GM18907 (cell line): ENCODE measurements around the gene GBP6.
A peak's percentile ranks its signal among the peaks of the same experiment; 100 is the strongest.
"Not testable (repeated sequence)": the region's sequence is repeated elsewhere in the genome, so short reads cannot be mapped to it uniquely, and the experiment has no call there.

ENCODE experiments used
- ATAC-seq: cut with Tn5 transposase; IDR thresholded peaks from one replicate; pipeline ENCODE4 v1.9.1; 2021; ENCODE audit warnings: mild to moderate bottlenecking, moderate library complexity; ENCODE audit not compliant: unreplicated experiment

The GBP6 gene, protein sequence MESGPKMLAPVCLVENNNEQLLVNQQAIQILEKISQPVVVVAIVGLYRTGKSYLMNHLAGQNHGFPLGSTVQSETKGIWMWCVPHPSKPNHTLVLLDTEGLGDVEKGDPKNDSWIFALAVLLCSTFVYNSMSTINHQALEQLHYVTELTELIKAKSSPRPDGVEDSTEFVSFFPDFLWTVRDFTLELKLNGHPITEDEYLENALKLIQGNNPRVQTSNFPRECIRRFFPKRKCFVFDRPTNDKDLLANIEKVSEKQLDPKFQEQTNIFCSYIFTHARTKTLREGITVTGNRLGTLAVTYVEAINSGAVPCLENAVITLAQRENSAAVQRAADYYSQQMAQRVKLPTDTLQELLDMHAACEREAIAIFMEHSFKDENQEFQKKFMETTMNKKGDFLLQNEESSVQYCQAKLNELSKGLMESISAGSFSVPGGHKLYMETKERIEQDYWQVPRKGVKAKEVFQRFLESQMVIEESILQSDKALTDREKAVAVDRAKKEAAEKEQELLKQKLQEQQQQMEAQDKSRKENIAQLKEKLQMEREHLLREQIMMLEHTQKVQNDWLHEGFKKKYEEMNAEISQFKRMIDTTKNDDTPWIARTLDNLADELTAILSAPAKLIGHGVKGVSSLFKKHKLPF

DNA sequence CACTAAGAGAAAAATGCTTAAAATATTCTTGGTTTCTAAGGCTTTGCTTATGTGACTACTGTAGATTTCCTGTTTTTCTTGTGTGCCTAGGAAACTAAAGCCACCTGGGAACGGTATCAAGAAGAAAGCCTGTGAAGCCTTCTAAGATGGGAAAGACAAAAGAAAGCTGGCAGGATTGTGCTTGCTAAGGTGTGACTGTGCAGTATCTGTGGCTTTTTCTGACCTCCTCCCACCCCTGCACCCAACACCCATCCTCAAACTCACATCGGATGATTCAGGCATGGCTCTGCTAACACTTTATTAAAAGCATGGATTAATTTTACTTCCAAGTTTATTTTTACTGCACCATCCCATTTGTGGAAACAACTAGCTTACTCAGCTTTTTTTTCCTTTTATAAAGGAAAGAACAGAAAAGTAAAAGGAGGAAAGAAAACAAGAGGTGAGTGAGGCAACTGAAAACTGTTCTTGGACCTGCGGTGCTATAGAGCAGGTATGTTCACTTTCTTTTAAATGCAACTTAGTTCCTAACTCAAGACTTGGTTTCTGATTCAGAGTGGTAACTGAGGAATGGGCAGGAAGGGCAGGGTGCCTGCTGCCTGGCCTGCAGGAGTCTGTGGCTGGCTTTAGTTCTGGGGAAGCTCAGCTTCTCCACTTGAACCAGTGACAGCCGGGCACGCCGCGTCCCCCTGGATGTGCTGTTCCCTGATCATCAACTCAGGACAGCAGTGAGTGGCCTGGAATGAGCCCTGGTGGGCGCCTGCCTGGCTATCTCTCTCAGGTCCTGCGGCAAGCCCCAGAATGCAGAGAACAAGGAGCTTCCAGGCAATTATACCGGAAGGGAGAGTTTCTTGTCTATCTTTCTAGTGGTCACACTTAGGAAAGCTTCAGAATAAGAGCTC, at the start of gene GBP6:
GBP6 (plus strand) TSS at position 422 of the 899 bp plus-strand sequence. CDS start 4,493 bp downstream, outside the sequence.
- no peak for ATAC-seq

DNA sequence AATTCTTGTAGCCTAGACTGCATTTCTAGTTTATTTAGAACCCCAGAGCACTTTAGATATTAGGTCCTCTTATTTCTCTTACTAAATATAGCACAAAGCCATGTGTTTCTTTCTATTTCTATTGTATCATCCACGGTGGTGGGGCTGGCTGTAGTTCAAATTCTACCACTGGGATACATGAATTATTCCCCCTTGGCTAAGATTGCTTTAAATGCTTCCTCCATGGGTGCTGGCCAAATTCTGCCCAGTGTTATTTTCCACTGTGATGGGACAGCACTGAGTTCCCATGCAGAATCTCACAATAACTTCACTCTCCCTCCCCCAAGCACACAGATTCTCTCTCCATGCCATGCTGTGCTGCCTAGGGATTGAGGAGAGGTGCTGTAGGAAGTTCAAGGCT, 41.5 kb upstream of the GBP6 start:
- ATAC-seq: no peak

DNA sequence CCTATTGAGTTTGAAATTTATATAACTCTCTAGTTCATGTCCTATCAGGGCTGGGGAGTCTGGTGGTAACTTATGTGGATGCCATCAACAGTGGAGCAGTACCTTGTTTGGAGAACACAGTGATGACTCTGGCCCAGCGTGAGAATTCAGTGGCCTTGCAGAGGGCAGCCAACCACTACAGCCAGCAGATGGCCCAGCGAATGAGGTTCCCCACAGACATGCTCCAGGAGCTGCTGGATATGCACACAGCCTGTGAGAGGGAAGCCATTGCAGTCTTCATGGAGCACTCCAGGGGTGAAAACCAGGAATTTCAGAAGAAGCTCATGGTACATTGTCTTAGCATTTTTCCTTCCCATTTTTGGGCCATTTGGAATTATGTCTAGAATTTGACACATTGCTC, 32.0 kb upstream of the GBP6 start:
- ATAC-seq: no peak

DNA sequence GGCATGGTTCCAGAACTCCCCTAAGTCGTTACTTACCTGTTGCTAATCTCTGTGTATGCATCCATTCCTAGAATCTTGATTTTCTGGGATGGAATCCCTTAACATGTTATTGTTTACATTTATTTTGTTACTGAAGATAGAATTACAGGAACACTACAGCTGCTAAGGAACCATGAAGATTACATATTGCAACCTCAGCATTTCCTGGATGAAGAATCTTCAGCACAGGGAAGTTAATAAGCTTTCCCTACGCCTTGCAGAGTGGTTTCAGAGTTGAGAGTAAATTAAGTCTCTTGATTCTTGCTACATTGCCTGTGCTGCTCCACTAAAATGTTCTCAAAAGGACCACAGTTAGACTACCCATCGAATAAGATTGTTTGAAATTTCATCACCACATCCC, 31.4 kb upstream of the GBP6 start:
- ATAC-seq: no peak

DNA sequence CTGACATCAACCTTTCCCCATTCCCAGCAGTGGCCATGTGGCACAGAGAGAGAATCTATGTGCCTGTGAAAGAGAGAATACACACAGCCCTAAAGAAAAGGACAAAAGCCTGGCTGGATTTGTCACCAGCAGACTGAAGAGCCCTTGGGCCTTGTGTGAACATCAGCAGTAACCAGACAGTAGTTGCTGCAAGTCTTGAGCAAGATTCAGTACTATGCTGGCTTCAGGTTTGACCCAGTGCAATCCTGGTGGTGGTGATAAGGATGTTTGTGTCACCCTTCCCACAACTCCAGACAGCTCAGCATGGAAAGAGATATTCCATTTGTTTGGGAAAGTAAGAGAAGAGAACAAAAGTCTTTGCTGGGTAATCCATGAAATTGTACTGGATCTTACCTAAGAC, 28.4 kb upstream of the GBP6 start:
- ATAC-seq: no peak

DNA sequence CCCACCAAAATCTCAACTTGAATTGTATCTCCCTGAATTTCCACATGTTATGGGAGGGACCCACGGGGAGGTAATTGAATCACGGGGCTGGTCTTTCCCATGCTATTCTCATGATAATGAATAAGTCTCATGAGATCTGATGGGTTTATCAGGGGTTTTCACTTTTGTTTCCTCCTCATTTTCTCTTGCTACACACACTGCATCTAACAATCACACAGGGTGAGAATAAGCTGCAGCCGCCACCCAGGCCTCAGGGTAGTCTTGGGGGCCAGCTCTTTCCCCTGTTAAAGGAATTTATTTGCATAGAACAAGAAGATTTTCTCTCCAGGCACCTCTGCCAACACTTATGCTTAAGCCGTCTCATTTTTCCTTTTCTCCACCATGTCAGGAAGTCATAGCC, 26.0 kb upstream of the GBP6 start:
- no peak for ATAC-seq

DNA sequence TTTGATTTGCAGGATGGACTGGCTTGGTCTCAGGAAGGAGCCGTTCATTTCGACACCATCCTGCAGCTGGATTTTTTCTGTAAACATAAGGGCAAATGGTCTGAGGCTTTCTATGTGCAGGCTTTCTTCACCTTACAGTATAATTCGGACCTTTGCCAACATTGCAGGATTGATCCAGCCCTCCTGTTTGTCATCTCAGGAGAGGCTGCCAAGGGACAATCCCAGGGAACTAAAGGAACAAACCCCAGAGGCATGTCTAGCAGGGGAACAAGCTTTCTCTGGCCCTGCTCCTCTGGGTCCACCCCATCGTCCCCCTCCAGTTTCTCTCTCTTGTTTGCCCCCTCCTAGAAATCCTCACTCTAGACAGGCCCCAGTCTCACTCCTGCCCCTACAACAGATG, 24.8 kb upstream of the GBP6 start:
- no peak for ATAC-seq

DNA sequence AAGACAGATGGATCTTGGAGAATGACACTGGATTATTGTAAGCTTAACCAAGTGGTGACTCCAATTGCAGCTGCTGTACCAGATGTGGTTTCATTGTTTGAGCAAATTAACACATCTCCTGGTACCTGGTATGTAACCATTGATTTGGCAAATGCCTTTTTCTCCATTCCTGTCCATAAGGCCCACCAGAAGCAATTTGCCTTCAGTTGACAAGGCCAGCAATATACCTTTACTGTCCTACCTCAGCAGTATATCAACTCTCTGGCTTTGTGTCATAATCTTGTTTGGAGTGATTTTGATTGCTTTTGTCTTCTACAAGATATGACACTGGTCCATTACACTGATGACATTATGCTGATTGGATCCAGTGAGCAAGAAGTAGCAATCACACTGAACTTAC, 18.4 kb upstream of the GBP6 start:
- ATAC-seq: not testable (repeated sequence)

DNA sequence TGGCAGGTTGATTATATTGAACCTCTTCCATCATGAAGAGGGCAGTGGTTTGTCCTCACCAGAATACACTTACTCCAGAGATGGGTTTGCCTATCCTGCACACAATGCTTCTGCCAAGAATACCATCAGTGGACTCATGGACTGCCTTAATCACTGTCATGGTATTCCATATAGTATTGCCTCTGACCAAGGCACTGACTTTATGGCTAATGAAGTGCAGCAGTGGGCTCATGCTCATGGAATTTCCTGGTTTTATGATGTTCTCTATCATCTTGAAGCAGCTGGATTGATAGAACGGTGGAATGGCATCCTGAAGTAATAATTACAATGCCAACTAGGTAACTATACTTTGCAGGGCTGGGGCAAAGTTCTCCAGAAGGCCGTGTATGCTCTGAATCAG, 16.6 kb upstream of the GBP6 start:
- no peak for ATAC-seq

DNA sequence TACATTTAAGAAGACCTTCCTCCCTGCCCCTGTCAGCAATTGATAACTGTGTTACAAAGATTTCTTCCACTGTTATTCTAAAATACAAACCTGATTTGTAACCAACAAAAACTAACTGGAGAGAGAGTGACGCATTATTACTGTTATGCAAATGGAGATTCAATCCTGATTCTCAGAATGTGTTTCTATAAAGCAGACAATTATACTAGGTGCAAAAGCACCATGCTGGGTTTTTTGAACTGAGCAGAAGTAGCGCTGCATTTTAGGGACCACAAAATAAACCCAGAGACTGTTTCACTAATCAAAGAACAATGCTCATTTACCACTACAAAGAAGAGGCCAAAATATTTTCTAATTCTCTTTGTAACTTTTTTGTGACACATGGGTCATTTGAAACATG, 13.6 kb upstream of the GBP6 start:
- peak; percentile 52 for ATAC-seq

DNA sequence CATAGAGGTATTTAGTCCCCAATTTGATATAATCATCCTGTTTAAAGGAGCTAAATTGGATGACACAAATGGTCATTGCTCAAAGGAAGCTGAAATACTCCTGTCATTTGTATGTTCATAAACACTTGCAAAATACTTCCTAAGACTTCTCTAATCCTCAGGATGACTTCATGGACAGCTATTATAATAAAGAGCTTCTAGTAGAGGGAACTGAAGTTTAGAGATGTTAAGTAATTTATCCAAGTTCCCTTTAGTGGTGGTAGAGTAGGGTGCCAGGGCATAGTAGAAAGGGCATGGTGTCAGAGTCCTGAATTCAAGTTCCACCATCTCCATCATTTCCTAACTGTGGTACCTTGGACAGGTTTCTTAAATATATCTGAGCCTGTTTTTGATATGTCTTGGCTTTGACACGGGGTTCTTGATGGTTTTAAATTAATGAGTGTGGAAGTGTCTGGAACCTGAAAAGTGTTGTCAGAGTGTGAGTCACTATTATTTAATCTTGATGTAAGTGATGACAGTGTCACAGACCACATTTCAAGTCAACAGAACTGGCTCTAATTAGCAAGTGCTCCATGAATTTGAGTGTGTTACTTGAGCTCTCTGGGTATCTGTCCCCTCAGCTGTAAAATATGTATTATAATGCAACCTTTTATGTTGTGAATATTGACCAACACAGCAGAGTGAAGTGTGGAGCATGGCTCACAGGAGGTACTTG, 12.1 kb upstream of the GBP6 start:
- ATAC-seq: no peak

DNA sequence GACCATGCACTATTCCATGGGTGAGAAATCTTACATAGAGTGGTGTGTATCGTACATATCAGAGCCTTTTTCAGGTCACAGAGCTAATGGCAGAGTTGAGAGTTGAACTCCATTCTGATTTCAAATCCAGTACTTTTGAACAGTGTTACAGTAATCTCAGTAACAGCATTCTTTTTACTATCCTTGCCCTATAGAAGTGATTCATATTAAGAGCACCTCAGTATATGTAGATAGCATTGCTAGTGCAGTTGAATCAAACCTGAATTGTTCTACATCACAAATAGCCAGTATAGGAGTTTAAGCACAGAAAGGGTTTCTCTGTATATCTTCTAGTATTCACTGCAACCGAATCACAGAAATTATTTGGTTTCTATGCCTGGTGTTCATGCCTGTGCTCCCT, 11.4 kb upstream of the GBP6 start:
- no peak for ATAC-seq

DNA sequence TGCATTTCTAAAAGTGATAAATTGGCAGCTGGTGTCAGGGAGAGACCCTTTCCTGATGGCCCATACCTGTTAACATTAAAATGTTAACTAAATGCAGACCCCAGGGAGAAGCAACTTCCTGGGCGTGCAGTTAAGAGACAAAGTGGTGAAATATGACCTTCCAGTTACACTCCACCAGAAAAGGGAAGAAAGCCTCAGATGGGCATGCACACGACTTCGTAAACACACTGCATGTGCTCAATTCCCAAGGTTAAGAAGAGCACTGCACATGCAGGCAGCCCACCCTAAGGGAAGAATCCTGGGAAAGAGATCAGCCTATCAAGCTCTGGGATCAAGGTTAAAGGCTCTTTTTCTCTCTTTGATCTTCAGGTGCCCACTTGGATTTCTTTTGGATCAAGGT, 9.7 kb upstream of the GBP6 start:
- ATAC-seq: no peak

DNA sequence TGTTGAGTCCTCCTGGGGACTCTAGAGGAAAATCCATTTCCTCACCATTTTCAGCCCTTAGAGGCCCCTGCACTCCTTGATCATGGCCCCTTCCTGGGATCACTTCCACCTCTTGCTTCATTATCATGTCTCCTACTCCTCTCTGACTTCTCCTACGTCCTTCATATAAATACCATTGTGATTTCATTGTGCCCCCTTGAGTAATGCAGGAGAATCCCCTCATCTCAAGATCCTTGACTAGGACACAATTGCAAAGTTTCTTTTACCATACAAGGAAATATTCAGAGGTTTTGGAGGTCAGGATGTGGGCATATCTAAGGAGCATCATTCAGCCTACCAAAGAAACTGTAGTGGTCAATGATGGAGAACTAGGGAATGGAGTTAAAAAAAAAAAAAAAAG, 8.8 kb upstream of the GBP6 start:
- ATAC-seq: no peak

DNA sequence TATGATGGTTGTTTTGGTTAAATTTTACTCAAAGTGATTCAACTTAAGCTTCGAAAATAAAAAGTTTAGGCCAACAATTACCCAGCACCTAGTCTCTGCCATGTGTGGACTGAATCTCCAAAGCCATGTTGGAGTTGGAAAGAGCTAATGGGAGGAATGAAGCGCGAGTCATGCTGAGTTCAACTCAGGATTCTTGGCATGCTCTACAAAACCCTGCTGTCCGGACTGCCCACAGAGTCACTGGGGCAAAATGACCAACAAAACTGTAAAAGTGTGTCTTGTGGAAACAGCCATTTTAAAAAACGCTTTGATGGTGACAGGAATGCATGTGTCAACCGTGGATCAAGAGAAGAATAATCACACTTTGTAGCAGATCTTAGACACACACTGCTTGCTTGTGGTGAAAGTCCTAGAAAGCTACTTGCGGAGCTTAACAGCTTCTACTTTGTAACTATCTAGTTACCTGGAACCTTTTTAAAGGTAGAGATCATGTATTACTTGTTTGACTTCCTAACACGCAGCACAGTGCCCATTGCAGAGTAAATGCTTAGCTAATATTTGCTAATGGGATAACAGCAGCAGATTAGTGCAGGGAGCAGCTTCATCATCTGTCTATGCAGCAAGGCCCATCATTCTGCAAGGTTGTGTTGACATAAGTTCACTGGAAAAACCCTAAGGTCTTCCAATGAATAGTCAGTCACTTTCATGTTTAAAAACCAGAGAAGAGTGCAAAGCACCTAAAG, 7.0 kb upstream of the GBP6 start:
- ATAC-seq: no peak

DNA sequence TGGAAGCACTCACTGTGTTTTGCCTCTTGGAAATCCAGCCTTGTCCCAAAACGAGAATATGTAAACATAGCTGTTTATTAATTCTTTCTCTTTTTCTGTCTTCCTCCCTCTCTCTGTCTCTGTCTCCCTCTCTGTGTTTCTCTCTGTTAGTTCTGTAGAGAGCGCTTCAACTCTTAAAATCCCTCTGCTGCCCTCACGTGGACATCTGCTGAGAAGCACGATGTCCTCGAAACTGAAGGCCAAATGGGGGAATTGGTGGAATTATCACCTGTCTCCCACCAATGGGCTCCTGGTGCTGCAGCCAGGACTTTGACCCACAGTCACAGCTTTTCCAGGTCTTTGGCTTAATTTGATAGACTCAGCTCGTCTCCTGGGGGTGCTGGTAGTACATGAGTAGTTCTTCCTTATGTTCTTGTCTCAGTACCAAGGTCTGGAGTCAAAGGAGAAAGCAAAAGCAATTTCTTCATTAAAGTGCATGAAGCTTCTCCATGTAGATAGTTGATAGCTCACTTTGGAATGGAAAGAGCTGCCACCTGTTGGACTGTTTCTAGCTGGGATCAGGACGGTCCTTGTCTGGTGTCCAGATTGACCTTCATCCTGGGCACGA, 5.5 kb upstream of the GBP6 start:
- ATAC-seq: peak; percentile 52

DNA sequence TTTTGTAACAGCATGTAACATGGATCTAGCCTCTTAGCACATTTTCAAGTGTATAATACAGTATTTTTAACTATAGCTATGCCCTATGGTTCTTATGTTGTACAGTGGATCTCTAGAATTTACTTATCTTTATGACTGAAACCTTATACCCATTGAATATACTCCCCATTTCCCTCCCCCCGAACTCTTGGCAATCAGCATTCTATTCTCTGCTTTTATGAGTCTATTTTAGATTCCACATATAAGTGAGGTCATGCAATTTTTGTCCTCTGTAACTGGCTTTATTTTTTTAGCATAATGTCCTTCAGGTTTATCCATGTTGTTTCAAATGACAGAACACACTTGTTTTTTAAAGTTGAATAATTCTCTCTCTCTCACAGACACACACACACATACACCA, 3.1 kb upstream of the GBP6 start:
- no peak for ATAC-seq

DNA sequence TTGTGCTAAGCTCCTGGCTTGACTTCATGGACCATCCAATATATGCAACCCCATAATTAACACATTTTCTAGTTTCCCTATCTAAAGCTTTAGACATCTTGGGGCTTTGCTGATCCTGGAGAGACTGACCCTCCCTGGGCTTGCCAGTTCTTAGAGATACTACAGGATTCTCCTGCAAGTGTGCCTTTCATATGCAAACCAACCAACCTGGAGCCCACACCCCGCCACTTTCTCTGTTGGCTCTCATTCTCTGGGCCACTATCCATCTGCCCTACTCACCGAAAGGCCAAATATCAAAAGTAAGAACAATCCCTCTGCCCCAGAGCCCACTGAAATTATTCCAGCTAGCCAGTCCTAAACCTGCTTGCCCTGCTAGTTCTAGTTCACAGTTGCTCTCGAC, 2.2 kb upstream of the GBP6 start:
- ATAC-seq: no peak

DNA sequence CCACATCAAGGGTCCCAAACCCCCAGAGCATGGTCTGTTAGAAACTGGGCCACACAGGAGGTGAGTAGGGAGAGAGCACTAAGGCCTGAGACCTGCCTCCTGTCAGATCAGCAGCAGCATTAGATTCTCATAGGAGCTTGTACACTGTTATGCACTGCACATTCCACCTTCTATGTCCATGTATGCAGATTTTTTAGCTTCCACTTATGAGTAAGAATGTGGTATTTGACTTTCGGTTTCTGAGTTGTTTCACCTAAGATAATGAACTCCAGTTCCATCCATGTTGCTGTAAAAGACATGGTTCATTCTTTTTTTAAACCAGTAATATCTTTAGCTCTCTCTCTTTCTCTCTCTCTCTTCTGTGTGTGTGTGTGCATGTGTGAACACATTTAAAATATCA, 663 bp upstream of the GBP6 start:
- ATAC-seq: peak; percentile 97
